ENCODE data around the gene TMC2.

GRCh38 chr20:2654831-2655230, 118.5 kb downstream of the TMC2 start:
- TF ChIP-seq CHD2 (IDR thresholded peaks at IDR 0.05; ENCODE audit: low read length, partially characterized antibody) (no peak), USF1 (IDR thresholded peaks at IDR 0.05; ENCODE audit: borderline replicate concordance, low read depth) (no peak), SIN3A (IDR thresholded peaks at IDR 0.05; ENCODE audit: borderline replicate concordance, low read depth, low read length) (no peak), EP300 (IDR thresholded peaks at IDR 0.05; ENCODE audit: borderline replicate concordance in 1 of 2, low read depth in 1 of 2, low read length in 1 of 2) (no peak), RAD21 (IDR thresholded peaks at IDR 0.05; ENCODE audit: low read length) (no peak), USF2 (IDR thresholded peaks at IDR 0.05; ENCODE audit: borderline replicate concordance, low read depth, low read length) (no peak), NRF1 (IDR thresholded peaks at IDR 0.05; ENCODE audit: low read depth, low read length) (no peak), IRF3 (IDR thresholded peaks at IDR 0.05; ENCODE audit: low read depth, low read length) (no peak), POLR2AphosphoS5 (IDR thresholded peaks at IDR 0.05; ENCODE audit: low read depth, low read length) (no peak), RFX5 (IDR thresholded peaks at IDR 0.05; ENCODE audit: low read length) (no peak), MEF2A (IDR thresholded peaks at IDR 0.05; ENCODE audit: borderline replicate concordance, low read depth) (no peak)
- TF ChIP-seq, protein P1, sequence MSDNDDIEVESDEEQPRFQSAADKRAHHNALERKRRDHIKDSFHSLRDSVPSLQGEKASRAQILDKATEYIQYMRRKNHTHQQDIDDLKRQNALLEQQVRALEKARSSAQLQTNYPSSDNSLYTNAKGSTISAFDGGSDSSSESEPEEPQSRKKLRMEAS (IDR thresholded peaks at IDR 0.05; ENCODE audit: low read depth): no peak
- TF ChIP-seq, protein P2, sequence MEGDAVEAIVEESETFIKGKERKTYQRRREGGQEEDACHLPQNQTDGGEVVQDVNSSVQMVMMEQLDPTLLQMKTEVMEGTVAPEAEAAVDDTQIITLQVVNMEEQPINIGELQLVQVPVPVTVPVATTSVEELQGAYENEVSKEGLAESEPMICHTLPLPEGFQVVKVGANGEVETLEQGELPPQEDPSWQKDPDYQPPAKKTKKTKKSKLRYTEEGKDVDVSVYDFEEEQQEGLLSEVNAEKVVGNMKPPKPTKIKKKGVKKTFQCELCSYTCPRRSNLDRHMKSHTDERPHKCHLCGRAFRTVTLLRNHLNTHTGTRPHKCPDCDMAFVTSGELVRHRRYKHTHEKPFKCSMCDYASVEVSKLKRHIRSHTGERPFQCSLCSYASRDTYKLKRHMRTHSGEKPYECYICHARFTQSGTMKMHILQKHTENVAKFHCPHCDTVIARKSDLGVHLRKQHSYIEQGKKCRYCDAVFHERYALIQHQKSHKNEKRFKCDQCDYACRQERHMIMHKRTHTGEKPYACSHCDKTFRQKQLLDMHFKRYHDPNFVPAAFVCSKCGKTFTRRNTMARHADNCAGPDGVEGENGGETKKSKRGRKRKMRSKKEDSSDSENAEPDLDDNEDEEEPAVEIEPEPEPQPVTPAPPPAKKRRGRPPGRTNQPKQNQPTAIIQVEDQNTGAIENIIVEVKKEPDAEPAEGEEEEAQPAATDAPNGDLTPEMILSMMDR (IDR thresholded peaks at IDR 0.05): no peak
- TF ChIP-seq, protein P3, sequence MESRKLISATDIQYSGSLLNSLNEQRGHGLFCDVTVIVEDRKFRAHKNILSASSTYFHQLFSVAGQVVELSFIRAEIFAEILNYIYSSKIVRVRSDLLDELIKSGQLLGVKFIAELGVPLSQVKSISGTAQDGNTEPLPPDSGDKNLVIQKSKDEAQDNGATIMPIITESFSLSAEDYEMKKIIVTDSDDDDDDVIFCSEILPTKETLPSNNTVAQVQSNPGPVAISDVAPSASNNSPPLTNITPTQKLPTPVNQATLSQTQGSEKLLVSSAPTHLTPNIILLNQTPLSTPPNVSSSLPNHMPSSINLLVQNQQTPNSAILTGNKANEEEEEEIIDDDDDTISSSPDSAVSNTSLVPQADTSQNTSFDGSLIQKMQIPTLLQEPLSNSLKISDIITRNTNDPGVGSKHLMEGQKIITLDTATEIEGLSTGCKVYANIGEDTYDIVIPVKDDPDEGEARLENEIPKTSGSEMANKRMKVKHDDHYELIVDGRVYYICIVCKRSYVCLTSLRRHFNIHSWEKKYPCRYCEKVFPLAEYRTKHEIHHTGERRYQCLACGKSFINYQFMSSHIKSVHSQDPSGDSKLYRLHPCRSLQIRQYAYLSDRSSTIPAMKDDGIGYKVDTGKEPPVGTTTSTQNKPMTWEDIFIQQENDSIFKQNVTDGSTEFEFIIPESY (IDR thresholded peaks at IDR 0.05; ENCODE audit: borderline replicate concordance, low read depth): no peak
